ENCODE results near the gene ATE1. TPM values are rescaled to one million over a fixed set of nuclear protein-coding genes. Genes with fewer than 3 reads are reported as not detected.

Gene ATE1
- total and polyA plus RNA-seq, 2 experiments from 2014 or later, result 17.4 to 24.5 TPM

- no peak for TF ChIP-seq REST (IDR thresholded peaks at IDR 0.05; ENCODE audit: unreplicated experiment)
- TF ChIP-seq CTCF (conservative IDR thresholded peaks at IDR 0.05; ENCODE audit: low read depth in 2 of 2), result no peak
- TF ChIP-seq EZH2phosphoT487 (IDR thresholded peaks at IDR 0.05; ENCODE audit: unreplicated experiment), result no peak
- TF ChIP-seq STAT1 (IDR thresholded peaks at IDR 0.05; ENCODE audit: unreplicated experiment), result no peak
- no peak for TF ChIP-seq CREB1 (CRISPR knock-in tag; IDR thresholded peaks at IDR 0.05; ENCODE audit: low read depth)
These were observed 225.2 kb downstream of the ATE1 start (continued) for GRCh38 chr10:121702351-121703320.

GRCh38 chr10:121700416-121700815, 227.4 kb downstream of the ATE1 start:
- Mint-ChIP-seq H3K27me3 (ENCODE audit: insufficient read depth, low read depth, poor library complexity) (no peaks in the 10 kb centered on the region), H3K9me3 (peaks cover 9% of the 10 kb centered on the region; the same call in 1 of the 3 replicates), H3K36me3 (ENCODE audit: low read depth) (peaks cover 5% of the 10 kb centered on the region; the same call in 1 of the 3 replicates), H3K27ac (no peak overlapping the region), H3K4me1 (peaks cover 5% of the 10 kb centered on the region; the same call in 1 of the 3 replicates), H3K4me3 (no peak overlapping the region)
- Histone ChIP-seq H3K4me2 (no peak overlapping the region), H3K9me2 (ENCODE audit: insufficient read depth) (0 out of 2 replicates have a peak, but pooled peaks cover 8% of the 10 kb centered on the region), H3K4me3 (no peak overlapping the region), H2AFZ (no peak overlapping the region), H4K20me1 (replicated peaks; ENCODE audit: insufficient read depth) (no peaks in the 10 kb centered on the region), H3K27me3 (ENCODE audit: insufficient read depth) (no peaks in the 10 kb centered on the region), H3F3A (replicated peaks; ENCODE audit: low read depth) (no peaks in the 10 kb centered on the region), H3K27ac (ENCODE audit: low read depth) (no peak overlapping the region), H3K79me2 (replicated peaks; ENCODE audit: insufficient read depth) (no peaks in the 10 kb centered on the region), H3K36me3 (ENCODE audit: insufficient read depth) (no peaks in the 10 kb centered on the region), H3K4me1 (ENCODE audit: insufficient read depth) (peaks cover 7% of the 10 kb centered on the region)
- no peak for ATAC-seq
- no peak for DNase-seq (ENCODE audit: low spot score)
- no peak for TF ChIP-seq ETS1 (IDR thresholded peaks at IDR 0.05)
- TF ChIP-seq ZNF331 (CRISPR knock-in tag; IDR thresholded peaks at IDR 0.05; ENCODE audit: low read depth), result no peak
- TF ChIP-seq EZH2phosphoT487 (IDR thresholded peaks at IDR 0.05; ENCODE audit: unreplicated experiment), result no peak
- TF ChIP-seq STAT1 (IDR thresholded peaks at IDR 0.05; ENCODE audit: unreplicated experiment), result no peak
- no peak for TF ChIP-seq CTCF (conservative IDR thresholded peaks at IDR 0.05; ENCODE audit: low read depth in 2 of 2)
- TF ChIP-seq POLR2AphosphoS5 (IDR thresholded peaks at IDR 0.05; ENCODE audit: low read depth), result no peak
- no peak for TF ChIP-seq REST (IDR thresholded peaks at IDR 0.05; ENCODE audit: unreplicated experiment)
- TF ChIP-seq CREB1 (CRISPR knock-in tag; IDR thresholded peaks at IDR 0.05; ENCODE audit: low read depth), result no peak

All from GM23338 (cell line).